Fibroblast of pulmonary artery (primary cell): ENCODE measurements around the gene ITGAL.

Source experiments
- DNase-seq: peaks from one replicate; pipeline ENCODE4 v3.0.0-alpha.2; 2010; ENCODE audit warnings: low read depth
- H3K4me3 ChIP-seq: replicated peaks from 2 replicates; pipeline ENCODE4 v1.5.1; 2011; ENCODE audit warnings: low read depth, mild to moderate bottlenecking, control low read depth, low read length, moderate library complexity
- CTCF ChIP-seq: IDR thresholded peaks from 2 replicates; pipeline ENCODE4 v1.5.1; 2011; ENCODE audit warnings: mild to moderate bottlenecking, control low read depth, low read length, inconsistent platforms; ENCODE audit errors: missing control alignments

Gene ITGAL

GRCh38 chr16:30510376-30510938 is 37.9 kb downstream of the ITGAL start:
- no peak for DNase-seq
- no peak overlapping the region for H3K4me3 ChIP-seq
- TF ChIP-seq CTCF: no peak

DNA sequence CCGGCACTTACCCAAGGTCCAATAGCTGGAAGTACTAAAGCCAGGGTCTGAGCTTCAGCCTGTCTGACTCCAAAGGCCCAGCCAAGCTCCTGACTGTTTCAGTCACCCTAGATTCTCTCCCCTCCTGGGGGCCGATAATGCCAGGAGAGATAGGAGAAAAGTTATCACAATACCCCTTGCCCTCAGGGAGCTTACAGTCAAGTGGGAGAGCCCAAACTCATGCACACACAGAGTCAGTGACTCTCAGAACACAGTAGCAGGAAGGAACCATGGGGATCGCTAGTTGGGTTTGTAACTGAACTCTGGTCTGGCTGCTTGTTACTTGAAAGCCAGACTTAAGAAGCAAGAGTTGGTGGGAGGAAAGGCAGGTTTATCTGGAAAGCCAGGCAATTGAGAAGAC is 39.0 kb downstream of the ITGAL start:
- DNase-seq: no peak
- no peak for TF ChIP-seq CTCF
- no peak overlapping the region for H3K4me3 ChIP-seq

DNA sequence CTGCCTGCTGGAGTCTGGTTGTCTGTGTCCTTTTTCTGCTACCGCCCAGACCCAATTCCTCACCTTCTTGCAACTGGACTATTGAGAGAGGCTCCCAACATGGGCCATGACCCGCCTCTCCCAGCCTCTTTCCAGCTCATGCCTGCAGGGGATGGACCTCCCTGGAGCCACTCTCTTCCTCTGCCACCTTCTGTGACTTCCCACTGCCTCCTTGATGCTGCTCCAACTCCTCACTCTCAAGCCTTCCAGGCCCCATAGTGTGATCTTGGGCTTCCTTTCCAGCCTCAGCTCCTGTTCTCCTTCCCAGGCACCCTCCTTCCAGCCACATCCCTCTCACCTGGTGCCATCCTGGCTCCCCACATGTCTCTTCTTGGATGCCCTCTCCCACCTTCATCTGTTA is 42.7 kb downstream of the ITGAL start:
- no peak for TF ChIP-seq CTCF
- H3K4me3 ChIP-seq: no peak overlapping the region
- no peak for DNase-seq

- no peak for TF ChIP-seq CTCF
- DNase-seq: no peak
- H3K4me3 ChIP-seq: no peak overlapping the region
Measured at GRCh38 chr16:30518552-30518951, 46.0 kb downstream of the ITGAL start.

GRCh38 chr16:30519120-30520049 is 46.8 kb downstream of the ITGAL start:
- no peak overlapping the region for H3K4me3 ChIP-seq
- TF ChIP-seq CTCF: no peak
- DNase-seq: no peak

DNA sequence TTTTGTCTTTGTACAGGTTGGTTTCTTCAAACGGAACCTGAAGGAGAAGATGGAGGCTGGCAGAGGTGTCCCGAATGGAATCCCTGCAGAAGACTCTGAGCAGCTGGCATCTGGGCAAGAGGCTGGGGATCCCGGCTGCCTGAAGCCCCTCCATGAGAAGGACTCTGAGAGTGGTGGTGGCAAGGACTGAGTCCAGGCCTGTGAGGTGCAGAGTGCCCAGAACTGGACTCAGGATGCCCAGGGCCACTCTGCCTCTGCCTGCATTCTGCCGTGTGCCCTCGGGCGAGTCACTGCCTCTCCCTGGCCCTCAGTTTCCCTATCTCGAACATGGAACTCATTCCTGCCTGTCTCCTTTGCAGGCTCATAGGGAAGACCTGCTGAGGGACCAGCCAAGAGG is 48.9 kb downstream of the ITGAL start:
- H3K4me3 ChIP-seq: no peak overlapping the region
- DNase-seq: no peak
- no peak for TF ChIP-seq CTCF
